Activated T-cell treated with anti-CD3 and anti-CD28 coated beads for 24 hours (primary cell): ENCODE measurements around the gene SENP5.

Experiments
- DNase-seq: peaks from one replicate; pipeline ENCODE4 v3.0.0-alpha.2; 2020; ENCODE audit warnings: low read depth

The SENP5 gene

GRCh38 chr3:196968233-196969133 lies 100.8 kb downstream of the SENP5 start, which contains the start of gene PIGZ:
Gene PIGZ, minus strand, starts transcription at chr3:196968833. Its CDS starts 16,802 bp downstream, at chr3:196952031.
- peak; percentile 28 for DNase-seq

GRCh38 chr3:196969134-196969659 lies 101.5 kb downstream of the SENP5 start:
- DNase-seq, result peak; percentile 14

- DNase-seq, result peak; percentile 58
Observed at GRCh38 chr3:196969660-196970546, 102.2 kb downstream of the SENP5 start.

GRCh38 chr3:196970547-196971093 lies 102.9 kb downstream of the SENP5 start:
- DNase-seq, result no peak

GRCh38 chr3:196971094-196971698 lies 103.5 kb downstream of the SENP5 start:
- DNase-seq, result no peak

- no peak for DNase-seq
Observed at GRCh38 chr3:196974661-196975060, 106.9 kb downstream of the SENP5 start.

GRCh38 chr3:196975349-196975748 lies 107.6 kb downstream of the SENP5 start:
- no peak for DNase-seq

GRCh38 chr3:196976941-196977340 lies 109.2 kb downstream of the SENP5 start:
- DNase-seq, result no peak

- DNase-seq, result no peak
Observed at GRCh38 chr3:196979545-196979944, 111.8 kb downstream of the SENP5 start.

- DNase-seq, result no peak
Observed at GRCh38 chr3:196981657-196982056, 113.9 kb downstream of the SENP5 start.

GRCh38 chr3:196983186-196983585 lies 115.5 kb downstream of the SENP5 start:
- DNase-seq, result no peak
